Cardiac septum (tissue), 1 donor: Measurements from ENCODE around the gene CNTRL. TPM values are rescaled to one million over a fixed set of nuclear protein-coding genes. Genes with fewer than 3 reads are reported as not detected.
"Not testable (repeated sequence)": the region's sequence is repeated elsewhere in the genome, so short reads cannot be mapped to it uniquely, and the experiment has no call there.

Experiments used
- DNase-seq: peaks from one replicate; pipeline ENCODE4 v3.0.0-alpha.2; 2020; ENCODE audit warnings: low spot score
- intact Hi-C: fragments of 100-400 bp; cut with DNase I; formaldehyde crosslinking; loops from one replicate; pipeline ENCODE4 v1.14.0; 2022
- total RNA-seq: library from RNA; stranded (reverse); fragmentation: NEBNext Ultra II Directional; extraction: Animal tissue kit (Norgen Biotek cat#: 25700); gene quantifications from one replicate; pipeline ENCODE4 v1.2.1, GENCODE V29; 2021
- donor health status: DM: no; HTN: no; CAD: no.

Gene CNTRL
- total RNA-seq, 1 donor from 2014 or later = 4.2 TPM

DNA sequence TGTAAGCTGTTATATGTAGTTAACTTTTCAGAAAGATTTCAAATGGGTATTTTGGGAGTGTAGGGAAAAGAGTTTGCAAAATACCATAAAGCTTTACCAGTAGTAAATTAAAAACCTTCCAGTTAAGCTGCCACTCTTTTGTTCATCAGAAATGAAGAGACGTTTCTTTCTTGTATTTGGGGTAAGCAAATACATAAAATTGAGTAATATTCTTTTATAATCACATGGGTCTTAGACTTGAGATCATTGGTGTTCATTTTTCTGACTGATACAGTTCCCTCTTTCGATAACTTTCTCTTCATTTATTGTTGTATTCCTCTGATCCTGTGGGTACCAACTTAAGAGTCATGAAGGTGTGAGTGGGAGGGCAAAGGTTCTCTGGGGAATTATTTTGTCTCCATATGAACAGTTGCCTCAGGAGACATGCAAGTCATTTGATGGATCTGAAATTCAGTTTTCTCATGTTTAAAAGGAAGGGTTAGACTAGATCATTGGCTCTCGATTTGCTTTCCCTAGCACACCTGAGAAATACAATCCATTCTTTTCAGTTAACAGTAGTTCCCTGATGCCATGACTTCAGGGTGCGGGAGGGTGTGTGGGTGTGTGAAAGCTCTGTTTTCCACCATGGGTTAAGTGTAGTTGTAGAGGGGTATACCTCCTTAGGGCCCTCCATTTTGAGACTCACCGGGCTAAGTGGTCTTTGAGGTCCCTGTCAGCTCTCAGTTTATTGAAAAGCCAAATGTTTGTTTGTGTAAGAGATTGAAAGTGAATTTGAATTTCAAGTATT is 47.7 kb downstream of the CNTRL start:
- intact Hi-C loops = no loop called here
- DNase-seq = no peak

DNA sequence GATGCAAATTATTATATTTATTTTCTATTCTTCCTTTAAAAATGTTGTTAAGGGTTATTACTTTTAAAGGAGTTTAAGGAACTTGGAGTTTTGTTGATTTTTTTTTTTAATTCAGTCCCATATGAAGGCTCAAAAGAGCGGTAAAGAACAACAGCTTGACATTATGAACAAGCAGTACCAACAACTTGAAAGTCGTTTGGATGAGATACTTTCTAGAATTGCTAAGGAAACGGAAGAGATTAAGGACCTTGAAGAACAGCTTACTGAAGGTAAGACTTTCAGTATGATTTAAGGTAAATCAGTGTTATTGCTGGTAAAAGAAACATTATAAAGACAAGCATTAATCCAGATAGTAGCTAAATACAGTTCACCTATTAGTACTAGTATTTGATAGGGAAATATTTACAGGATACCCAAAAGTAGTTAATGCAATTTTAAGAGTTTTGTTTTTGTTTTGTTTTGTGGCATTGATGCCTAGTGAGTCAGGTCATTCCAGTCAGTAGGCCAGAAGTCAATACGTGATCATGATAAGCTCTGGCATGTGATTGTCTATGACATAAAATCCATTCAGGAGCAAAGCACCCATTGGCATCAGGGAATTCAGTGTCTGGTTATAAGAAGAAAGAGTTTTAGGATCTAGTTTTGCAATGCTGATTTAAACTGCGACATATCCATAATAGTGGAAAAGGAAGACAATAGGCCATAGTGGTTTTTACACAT is 49.2 kb downstream of the CNTRL start:
- intact Hi-C loops = no loop called here
- no peak for DNase-seq

DNA sequence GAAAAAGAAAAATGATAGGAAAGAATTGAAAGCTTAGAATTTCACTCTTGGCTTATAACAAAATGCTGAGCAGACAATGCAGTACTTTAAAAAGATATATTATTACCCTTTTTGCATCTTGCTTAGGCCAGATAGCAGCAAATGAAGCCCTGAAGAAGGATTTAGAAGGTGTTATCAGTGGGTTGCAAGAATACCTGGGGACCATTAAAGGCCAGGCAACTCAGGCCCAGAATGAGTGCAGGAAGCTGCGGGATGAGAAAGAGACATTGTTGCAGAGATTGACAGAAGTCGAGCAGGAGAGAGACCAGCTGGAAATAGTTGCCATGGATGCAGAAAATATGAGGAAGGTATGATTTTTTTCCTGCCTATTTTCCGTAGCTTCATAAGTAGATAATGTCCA is 50.8 kb downstream of the CNTRL start:
- DNase-seq = no peak
- intact Hi-C loops = no loop called here

DNA sequence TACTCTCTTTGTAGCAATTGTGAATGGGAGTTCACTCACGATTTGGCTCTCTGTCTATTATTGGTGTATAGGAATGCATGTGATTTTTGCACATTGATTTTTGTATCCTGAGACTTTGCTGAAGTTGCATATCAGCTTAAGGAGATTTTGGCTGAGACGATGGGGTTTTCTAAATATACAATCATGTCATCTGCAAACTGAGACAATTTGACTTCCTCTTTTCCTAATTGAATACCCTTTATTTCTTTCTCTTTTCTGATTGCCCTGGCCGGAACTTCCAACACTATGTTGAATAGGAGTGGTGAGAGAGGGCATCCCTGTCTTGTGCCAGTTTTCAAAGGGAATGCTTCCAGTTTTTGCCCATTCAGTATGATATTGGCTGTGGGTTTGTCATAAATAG is 54.6 kb downstream of the CNTRL start:
- intact Hi-C loops, DNase-seq: not testable (repeated sequence)

DNA sequence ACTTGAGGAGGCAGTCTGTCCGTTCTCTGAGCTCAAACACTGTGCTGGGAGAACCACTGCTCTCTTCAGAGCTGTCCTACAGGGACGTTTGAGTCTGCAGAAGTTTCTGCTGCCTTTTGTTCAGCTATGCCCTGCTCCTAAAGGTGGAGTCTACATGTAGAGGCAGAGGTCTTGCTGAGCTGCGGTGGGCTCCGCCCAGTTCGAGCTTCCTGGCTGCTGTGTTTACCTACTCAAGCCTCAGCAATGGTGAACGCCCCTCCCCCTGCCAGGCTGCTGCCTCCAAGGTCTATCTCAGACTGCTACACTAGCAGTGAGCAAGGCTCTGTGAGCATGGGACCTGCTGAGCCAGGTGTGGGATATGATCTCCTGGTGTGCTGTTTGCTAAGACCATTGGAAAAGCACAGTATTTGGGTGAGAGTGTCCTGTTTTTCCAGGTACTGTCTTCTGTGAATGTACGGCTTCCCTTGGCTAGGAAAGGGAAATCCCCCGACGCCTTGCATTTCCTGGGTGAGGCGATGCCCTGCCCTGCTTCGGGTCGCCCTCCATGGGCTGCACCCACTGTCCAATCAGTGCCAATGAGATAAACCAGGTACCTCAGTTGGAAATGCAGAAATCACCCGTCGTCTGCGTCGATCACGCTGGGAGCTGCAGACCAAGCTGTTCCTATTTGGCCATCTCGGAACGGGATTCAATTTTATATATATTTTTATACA is 58.5 kb downstream of the CNTRL start:
- DNase-seq = no peak

DNA sequence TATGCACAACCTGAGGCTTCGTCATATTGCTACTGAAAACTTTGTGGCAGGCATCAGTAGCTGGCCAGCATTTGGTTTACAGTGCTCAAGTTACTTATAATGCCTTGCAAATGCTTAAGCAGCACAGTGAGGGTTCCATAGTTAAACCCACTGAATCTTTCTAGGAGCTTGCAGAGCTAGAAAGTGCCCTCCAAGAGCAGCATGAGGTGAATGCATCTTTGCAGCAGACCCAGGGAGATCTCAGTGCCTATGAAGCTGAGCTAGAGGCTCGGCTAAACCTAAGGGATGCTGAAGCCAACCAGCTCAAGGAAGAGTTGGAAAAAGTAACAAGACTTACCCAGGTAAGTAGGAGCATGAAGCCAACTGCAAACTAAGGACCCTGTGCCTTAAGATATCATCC is 60.9 kb downstream of the CNTRL start:
- intact Hi-C loops = no loop called here
- DNase-seq = no peak

More for the DNA sequence above, 58.5 kb downstream of the CNTRL start:
- intact Hi-C loops = no loop called here

DNA sequence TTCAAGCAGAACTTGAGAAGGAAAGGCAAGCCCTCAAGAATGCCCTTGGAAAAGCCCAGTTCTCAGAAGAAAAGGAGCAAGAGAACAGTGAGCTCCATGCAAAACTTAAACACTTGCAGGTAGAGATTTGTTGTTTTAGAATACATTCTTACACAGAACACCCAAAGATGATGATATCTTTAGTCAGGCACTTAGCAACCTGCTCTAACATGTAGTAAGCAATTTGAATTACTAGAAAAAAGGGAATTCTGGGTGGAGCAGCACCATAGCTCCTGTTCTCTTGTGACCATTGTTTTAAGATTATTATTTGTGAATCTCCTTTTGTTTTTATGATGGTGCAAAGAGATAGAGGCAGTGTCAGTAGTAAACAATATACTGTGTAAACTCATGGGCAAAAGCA is 63.8 kb downstream of the CNTRL start:
- intact Hi-C loops = no loop called here
- no peak for DNase-seq

DNA sequence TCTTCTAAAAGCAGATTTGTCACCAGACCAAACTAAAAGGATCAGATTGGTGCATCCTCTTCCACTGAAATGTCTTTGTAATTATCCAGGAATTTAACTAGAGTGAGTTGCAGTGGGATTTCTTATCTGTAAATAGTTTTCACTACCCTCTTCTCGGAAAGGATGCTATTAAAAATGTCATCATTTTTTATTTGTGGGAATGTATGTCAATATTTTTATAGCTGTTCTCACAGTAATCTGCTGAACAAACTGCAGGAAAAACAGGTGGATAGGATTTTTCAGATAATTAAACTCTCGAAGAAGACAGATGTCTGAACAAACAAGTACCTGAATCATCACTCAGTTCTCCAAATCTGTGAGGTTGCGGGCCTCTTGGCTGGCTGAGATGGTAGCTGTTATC is 64.2 kb downstream of the CNTRL start:
- DNase-seq = no peak
- intact Hi-C loops = no loop called here

DNA sequence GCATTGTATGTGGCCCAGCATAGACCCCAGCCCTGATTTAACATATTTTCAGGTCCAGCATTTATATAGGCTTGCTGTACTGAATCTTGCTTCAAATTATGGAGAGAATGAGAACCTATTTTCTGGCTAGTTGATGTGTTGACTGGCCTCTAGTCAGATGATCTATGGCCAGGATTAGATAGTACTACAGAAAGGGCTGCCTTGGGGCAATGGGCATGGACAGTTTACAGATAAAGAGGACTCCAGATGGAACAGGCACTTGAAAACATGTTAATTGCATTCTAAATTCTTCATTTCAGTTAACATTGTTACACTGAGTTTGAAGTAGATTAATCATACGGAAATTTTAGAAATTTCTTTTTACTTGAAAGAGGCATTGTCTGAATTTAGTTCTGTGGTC is 65.4 kb downstream of the CNTRL start:
- DNase-seq = no peak
- intact Hi-C loops = no loop called here

DNA sequence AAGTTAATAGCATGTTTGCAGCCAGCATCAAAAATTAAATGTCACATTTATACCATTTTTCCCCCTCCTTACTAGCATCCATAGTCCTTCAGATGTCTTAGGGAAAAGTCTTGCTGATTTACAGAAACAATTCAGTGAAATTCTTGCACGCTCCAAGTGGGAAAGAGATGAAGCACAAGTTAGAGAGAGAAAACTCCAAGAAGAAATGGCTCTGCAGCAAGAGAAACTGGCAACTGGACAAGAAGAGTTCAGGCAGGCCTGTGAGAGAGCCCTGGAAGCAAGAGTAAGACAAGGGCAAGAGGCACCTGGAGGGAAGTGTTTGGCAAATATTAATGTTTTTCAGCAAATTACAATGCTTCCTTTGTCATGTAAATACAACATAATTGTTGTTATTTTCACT is 66.6 kb downstream of the CNTRL start:
- intact Hi-C loops = no loop called here
- DNase-seq = no peak

DNA sequence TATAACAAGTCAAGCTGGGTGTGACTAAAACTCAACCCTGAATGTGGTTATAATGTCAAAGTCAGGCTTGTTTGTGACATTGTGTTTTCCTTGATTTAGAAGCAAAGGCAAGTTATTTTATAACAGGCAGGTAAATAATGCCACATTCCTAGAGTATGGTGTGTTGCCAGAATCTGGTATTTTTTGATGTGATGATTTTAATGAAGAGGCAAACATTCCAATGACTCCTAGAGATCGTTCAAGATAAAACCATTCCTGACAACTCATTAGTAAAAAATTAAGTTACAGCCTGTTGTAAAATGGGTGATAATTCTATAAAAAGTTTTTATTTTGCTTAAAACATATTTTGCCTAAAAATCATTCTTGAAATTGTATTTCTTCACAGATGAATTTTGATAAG is 67.0 kb downstream of the CNTRL start:
- intact Hi-C loops = no loop called here
- no peak for DNase-seq

DNA sequence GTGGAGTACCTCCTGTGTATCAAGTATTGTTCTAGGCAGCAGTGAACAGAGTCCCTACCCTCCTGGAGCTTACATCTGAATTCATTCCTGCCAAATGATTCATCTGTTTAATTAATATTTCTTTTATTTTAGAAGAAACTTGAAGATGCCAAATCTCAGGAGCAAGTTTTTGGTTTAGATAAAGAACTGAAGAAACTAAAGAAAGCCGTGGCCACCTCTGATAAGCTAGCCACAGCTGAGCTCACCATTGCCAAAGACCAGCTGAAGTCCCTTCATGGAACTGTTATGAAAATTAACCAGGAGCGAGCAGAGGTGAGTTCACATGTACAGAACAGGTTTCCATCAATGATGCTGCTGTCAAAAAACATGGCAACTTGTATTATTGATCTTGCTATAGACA is 69.0 kb downstream of the CNTRL start:
- DNase-seq = no peak
- intact Hi-C loops = no loop called here

DNA sequence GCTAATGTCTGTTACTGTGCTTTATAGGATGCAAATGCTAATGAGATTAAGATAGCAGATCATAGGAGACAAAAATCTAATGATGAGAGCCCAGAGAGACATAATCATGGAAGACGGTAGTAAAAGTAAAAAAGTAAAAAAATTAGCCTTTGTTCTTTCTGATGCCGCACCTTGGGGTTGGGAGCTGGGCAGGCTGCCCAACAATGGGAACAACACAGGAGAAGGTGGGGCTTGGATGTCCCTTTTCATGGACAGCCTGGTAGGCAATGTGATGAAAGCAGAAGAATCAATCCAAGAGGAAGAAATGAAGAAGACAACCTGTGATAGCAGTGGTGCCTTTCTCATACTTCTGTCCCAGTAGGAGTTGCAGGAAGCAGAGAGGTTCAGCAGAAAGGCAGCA is 69.7 kb downstream of the CNTRL start:
- intact Hi-C loops = no loop called here
- no peak for DNase-seq

DNA sequence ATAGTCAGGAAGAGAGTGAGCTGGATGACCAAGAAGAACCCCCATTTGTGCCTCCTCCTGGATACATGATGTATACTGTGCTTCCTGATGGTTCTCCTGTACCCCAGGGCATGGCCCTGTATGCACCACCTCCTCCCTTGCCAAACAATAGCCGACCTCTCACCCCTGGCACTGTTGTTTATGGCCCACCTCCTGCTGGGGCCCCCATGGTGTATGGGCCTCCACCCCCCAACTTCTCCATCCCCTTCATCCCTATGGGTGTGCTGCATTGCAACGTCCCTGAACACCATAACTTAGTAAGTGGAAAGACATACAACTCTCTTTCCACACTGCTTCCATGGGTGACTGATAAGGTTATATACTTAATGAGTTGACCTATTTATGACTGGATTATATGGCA is 75.4 kb downstream of the CNTRL start:
- no peak for DNase-seq
- intact Hi-C loops = no loop called here

DNA sequence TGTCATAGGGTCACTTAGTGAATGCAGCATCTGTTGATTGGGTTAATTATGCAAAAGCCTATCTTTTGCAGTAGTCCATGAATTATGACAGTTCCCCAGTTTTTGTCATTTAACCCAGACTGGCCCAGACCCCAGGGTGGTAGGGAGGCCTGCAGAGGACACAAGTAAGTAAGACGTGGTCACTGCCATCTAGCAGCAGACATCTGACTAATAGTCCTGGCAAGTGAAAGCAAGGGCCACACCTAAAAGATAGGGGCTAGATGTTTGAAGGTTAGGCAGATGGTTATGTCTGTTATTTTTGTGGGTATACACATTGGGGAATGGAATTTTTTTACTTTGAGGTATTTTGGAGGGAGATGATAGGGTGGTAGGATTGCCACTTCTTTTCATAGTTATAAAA is 78.9 kb downstream of the CNTRL start:
- no peak for DNase-seq
- intact Hi-C loops = no loop called here

DNA sequence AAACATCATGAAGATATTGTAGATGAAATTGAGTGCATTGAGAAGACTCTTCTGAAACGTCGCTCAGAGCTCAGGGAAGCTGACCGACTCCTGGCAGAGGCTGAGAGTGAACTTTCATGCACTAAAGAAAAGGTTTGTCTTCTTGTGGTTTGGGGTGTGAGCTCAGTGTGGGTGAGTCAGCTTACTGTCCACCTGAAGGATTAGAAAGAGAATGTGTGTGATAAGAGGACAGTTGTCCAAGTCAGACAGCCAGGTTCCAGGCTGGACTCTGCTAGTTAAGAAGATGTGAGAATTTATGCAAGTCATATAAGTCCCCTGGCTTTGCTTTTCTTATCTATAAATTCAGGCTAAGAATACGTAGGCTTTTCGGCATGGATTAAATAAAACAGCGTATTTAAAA is 80.0 kb downstream of the CNTRL start:
- intact Hi-C loops = no loop called here
- no peak for DNase-seq

DNA sequence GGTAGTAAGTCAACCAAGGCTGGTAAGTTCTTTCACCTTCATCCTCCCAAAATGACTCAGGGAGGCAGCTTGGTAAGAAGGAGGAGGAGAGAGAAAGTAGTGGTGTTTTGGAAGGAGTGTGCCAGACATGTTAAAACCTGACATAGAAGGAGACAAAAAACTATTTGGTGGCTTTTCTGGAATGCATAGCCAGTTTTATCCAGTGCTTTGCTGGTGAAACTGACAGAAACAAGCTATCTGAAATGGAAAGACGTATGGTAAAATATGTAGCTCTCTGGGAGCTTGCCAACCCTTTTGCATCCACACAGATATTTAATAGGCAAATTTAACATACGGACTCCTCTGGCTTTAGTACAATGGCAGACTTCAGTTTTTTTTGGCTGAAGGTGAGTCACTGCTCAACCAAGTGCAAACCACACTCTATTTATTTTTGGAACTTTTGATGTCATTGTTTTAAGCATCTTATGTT is 81.5 kb downstream of the CNTRL start:
- DNase-seq = no peak
- intact Hi-C loops = no loop called here

DNA sequence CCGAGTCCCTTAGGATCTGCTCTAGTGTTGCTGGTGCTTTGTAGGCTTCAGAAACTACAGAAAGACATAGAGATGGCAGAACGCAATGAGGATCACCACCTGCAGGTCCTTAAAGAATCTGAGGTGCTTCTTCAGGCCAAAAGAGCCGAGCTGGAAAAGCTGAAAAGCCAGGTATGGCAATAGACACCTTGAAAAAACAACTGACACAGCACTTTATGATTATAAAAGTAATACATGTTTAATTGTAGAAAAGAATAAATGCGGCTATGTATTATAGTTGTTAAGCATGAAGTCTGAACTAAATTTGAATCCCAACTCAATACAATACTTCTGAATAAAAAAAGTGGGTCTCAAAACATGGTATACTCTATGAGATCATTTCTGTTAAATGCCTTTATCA is 83.2 kb downstream of the CNTRL start:
- no peak for DNase-seq
- intact Hi-C loops = no loop called here

DNA sequence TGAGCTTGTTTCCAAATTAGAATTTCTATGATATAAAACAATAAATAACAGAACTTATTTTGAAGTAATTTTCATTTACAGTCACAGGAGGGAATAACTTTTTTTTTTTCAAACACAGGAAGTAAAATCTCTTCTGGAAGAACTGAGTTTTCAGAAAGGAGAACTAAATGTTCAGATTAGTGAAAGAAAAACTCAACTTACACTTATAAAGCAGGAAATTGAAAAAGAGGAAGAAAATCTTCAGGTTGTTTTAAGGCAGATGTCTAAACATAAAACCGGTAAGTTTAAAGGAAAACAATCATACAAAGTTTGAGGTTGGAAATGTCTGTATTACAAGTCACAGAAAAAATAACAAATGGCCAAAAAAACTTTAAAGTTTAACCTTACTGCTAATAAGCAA is 85.3 kb downstream of the CNTRL start:
- DNase-seq = no peak
- intact Hi-C loops = no loop called here

DNA sequence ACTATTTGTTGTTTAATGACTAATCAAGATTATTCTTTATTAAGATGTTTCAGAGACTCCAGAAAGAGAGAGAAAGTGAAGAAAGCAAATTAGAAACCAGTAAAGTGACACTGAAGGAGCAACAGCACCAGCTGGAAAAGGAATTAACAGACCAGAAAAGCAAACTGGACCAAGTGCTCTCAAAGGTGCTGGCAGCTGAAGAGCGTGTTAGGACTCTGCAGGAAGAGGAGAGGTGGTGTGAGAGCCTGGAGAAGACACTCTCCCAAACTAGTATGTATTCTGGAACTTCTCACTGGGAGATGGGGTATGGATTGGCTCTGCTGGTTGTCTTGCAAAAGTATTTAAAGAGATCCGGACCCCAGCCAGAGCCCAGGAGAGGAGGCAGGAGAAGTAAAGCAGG is 93.3 kb downstream of the CNTRL start:
- intact Hi-C loops = no loop called here
- no peak for DNase-seq
